Neuronal stem cell (in vitro differentiated cells): Measurements from ENCODE around the gene STAG1.
"Not testable (repeated sequence)": the region's sequence is repeated elsewhere in the genome, so short reads cannot be mapped to it uniquely, and the experiment has no call there.

Experiments
- DNase-seq: peaks from one replicate; pipeline ENCODE4 v3.0.0-alpha.2; 2013; ENCODE audit warnings: low spot score
- H2AFZ ChIP-seq: one replicate; pipeline ENCODE4 v1.6.1; 2013; ENCODE audit warnings: mild to moderate bottlenecking, low read length, inconsistent platforms
- H2AK5ac ChIP-seq: 2 replicates; pipeline ENCODE4 v1.6.1; 2013; ENCODE audit warnings: low read depth, mild to moderate bottlenecking, inconsistent platforms, low read length, moderate library complexity, mixed read lengths
- H2BK120ac ChIP-seq: 2 replicates; pipeline ENCODE4 v1.6.1; 2013; ENCODE audit warnings: low read depth, mild to moderate bottlenecking, inconsistent platforms, low read length, moderate library complexity, mixed read lengths
- H2BK12ac ChIP-seq: one replicate; pipeline ENCODE4 v1.6.1; 2013; ENCODE audit warnings: low read length, inconsistent platforms
- H2BK15ac ChIP-seq: 2 replicates; pipeline ENCODE4 v1.6.1; 2013; ENCODE audit warnings: mild to moderate bottlenecking, low read length, inconsistent platforms, mixed read lengths
- H2BK5ac ChIP-seq: one replicate; pipeline ENCODE4 v1.6.1; 2013; ENCODE audit warnings: inconsistent platforms, mild to moderate bottlenecking, low read length, moderate library complexity
- H3K14ac ChIP-seq: one replicate; pipeline ENCODE4 v1.6.1; 2013; ENCODE audit warnings: low read length, inconsistent platforms
- H3K18ac ChIP-seq: 2 replicates; pipeline ENCODE4 v1.6.1; 2013; ENCODE audit warnings: low read length, inconsistent platforms
- H3K23ac ChIP-seq: 2 replicates; pipeline ENCODE4 v1.6.1; 2013; ENCODE audit warnings: low read depth, mild to moderate bottlenecking, mixed read lengths, low read length, inconsistent platforms; ENCODE audit not compliant: poor library complexity
- H3K27ac ChIP-seq: replicated peaks from 3 replicates; pipeline ENCODE4 v1.5.1; 2013; ENCODE audit warnings: low read length, inconsistent platforms
- H3K27me3 ChIP-seq, 3 experiments: 2 replicates each; pipeline ENCODE4 v1.6.1; 2013; ENCODE audit warnings: low read length in 3 of 3, mild to moderate bottlenecking in 2 of 3, inconsistent platforms in 1 of 3, low read depth in 1 of 3, mixed read lengths in 1 of 3, moderate library complexity in 1 of 3; ENCODE audit not compliant: control insufficient read depth in 3 of 3, insufficient read depth in 3 of 3
- H3K36me3 ChIP-seq, 2 donors: replicated peaks in 1 of 2; 2 replicates each; pipeline ENCODE4 v1.6.1; 2013; ENCODE audit warnings: low read length in 2 of 2; ENCODE audit not compliant: control insufficient read depth in 2 of 2, insufficient read depth in 2 of 2
- H3K4ac ChIP-seq: 2 replicates; pipeline ENCODE4 v1.6.1; 2013; ENCODE audit warnings: inconsistent platforms, mild to moderate bottlenecking, low read length, moderate library complexity
- H3K4me1 ChIP-seq, 2 donors: 1 replicate in 1 of 2; 2 replicates in 1 of 2; pipeline ENCODE4 v1.6.1; 2013; ENCODE audit warnings: low read length in 2 of 2, low read depth in 1 of 2; ENCODE audit not compliant: control insufficient read depth in 2 of 2, insufficient read depth in 1 of 2
- H3K4me2 ChIP-seq: one replicate; pipeline ENCODE4 v1.6.1; 2013; ENCODE audit warnings: mild to moderate bottlenecking, low read length, inconsistent platforms; ENCODE audit not compliant: insufficient read depth, poor library complexity, severe bottlenecking
- H3K4me3 ChIP-seq, 2 donors: 2 replicates each; pipeline ENCODE4 v1.5.1; 2013; ENCODE audit warnings: low read length in 2 of 2, mild to moderate bottlenecking in 2 of 2, inconsistent platforms in 1 of 2, moderate library complexity in 1 of 2
- H3K79me1 ChIP-seq: one replicate; pipeline ENCODE4 v1.6.1; 2013; ENCODE audit warnings: low read depth, mild to moderate bottlenecking, inconsistent platforms, low read length, moderate library complexity
- H3K9ac ChIP-seq: one replicate; pipeline ENCODE4 v1.6.1; 2013; ENCODE audit warnings: mild to moderate bottlenecking, low read depth, low read length, inconsistent platforms; ENCODE audit not compliant: poor library complexity
- H3K9me3 ChIP-seq, 2 donors: replicated peaks in 1 of 2; 2 replicates each; pipeline versions ENCODE3 to v1.6.1; 2013; ENCODE audit warnings: low read length in 2 of 2, mild to moderate bottlenecking in 2 of 2, inconsistent platforms in 1 of 2, low read depth in 1 of 2, mixed read lengths in 1 of 2, moderate library complexity in 1 of 2; ENCODE audit not compliant: control insufficient read depth in 2 of 2, insufficient read depth in 1 of 2
- H4K8ac ChIP-seq: one replicate; pipeline ENCODE4 v1.6.1; 2013; ENCODE audit warnings: low read depth, mild to moderate bottlenecking, inconsistent platforms, low read length, moderate library complexity
- H4K91ac ChIP-seq: one replicate; pipeline ENCODE4 v1.6.1; 2013; ENCODE audit warnings: low read length, low read depth, mild to moderate bottlenecking, inconsistent platforms; ENCODE audit not compliant: poor library complexity
- WGBS, 2 donors: extraction: QIAGEN DNeasy Blood & Tissue Kit; methylation state at CpG; one replicate each; pipeline ENCODE4 v1.1.7; 2013; ENCODE audit warnings: missing lambda C conversion rate in 2 of 2, mixed read lengths in 1 of 2; ENCODE audit not compliant: insufficient read length in 2 of 2, insufficient replicate concordance in 1 of 2; ENCODE audit errors: extremely low coverage in 2 of 2; 5-methylcytosine and 5-hydroxymethylcytosine counted together

The STAG1 gene

GRCh38 chr3:136736950-136737349 lies 15.2 kb downstream of the STAG1 start:
- not testable (repeated sequence) for H3K4me3 ChIP-seq, H3K4ac ChIP-seq, H2BK15ac ChIP-seq, H2AFZ ChIP-seq, H3K9me3 ChIP-seq, H2BK5ac ChIP-seq, H3K23ac ChIP-seq, H3K4me2 ChIP-seq, H4K91ac ChIP-seq, H2BK12ac ChIP-seq, H3K14ac ChIP-seq, H2AK5ac ChIP-seq, H3K9ac ChIP-seq, H3K27me3 ChIP-seq, H3K36me3 ChIP-seq, H4K8ac ChIP-seq, DNase-seq, H2BK120ac ChIP-seq, H3K79me1 ChIP-seq, H3K18ac ChIP-seq
- peak overlapping the region; percentile 11 for H3K27ac ChIP-seq
- no CpG with 5 or more reads among the region's 8 CpGs for WGBS, 2 donors
- H3K4me1 ChIP-seq = peaks cover 0 to 11% of the 10 kb centered on the region in 2 donors

GRCh38 chr3:136735103-136735502 lies 17.1 kb downstream of the STAG1 start:
- Histone ChIP-seq H3K23ac (no peak overlapping the region), H2AFZ (no peak overlapping the region), H2BK5ac (no peak overlapping the region), H3K79me1 (peaks cover 2% of the 10 kb centered on the region), H3K4me3 (no peak overlapping the region), H3K9ac (no peak overlapping the region), H4K8ac (no peak overlapping the region), H2BK12ac (no peak overlapping the region), H2BK15ac (no peak overlapping the region), H3K9me3 (no peaks in the 10 kb centered on the region), H3K4ac (no peak overlapping the region), H3K27me3 (no peaks in the 10 kb centered on the region), H2AK5ac (no peak overlapping the region), H3K18ac (no peak overlapping the region), H3K36me3 (peaks cover 0 to 7% of the 10 kb centered on the region in 2 donors), H3K4me1 (peaks cover 0 to 11% of the 10 kb centered on the region in 2 donors), H3K27ac (no peak overlapping the region), H2BK120ac (no peak overlapping the region), H3K4me2 (no peak overlapping the region), H3K14ac (no peak overlapping the region), H4K91ac (no peak overlapping the region)
- WGBS, 2 donors = no CpG with 5 or more reads among the region's 3 CpGs
- no peak for DNase-seq

- Histone ChIP-seq H2BK5ac (no peak overlapping the region), H3K4ac (no peak overlapping the region), H4K8ac (no peak overlapping the region), H2BK12ac (no peak overlapping the region), H3K27me3 (no peaks in the 10 kb centered on the region), H2BK120ac (no peak overlapping the region), H3K4me2 (no peak overlapping the region), H2AK5ac (no peak overlapping the region), H2AFZ (no peak overlapping the region), H3K9ac (no peak overlapping the region), H3K4me1 (peaks cover 0 to 11% of the 10 kb centered on the region in 2 donors), H3K9me3 (no peaks in the 10 kb centered on the region), H3K36me3 (peaks cover 0 to 7% of the 10 kb centered on the region in 2 donors), H3K27ac (no peak overlapping the region), H3K18ac (no peak overlapping the region), H4K91ac (no peak overlapping the region), H2BK15ac (no peak overlapping the region), H3K14ac (no peak overlapping the region), H3K23ac (no peak overlapping the region), H3K4me3 (no peak overlapping the region), H3K79me1 (peaks cover 2% of the 10 kb centered on the region)
- no CpG with 5 or more reads among the region's 3 CpGs for WGBS, 2 donors
- no peak for DNase-seq
These were observed 17.7 kb downstream of the STAG1 start for GRCh38 chr3:136734382-136735070.

DNA sequence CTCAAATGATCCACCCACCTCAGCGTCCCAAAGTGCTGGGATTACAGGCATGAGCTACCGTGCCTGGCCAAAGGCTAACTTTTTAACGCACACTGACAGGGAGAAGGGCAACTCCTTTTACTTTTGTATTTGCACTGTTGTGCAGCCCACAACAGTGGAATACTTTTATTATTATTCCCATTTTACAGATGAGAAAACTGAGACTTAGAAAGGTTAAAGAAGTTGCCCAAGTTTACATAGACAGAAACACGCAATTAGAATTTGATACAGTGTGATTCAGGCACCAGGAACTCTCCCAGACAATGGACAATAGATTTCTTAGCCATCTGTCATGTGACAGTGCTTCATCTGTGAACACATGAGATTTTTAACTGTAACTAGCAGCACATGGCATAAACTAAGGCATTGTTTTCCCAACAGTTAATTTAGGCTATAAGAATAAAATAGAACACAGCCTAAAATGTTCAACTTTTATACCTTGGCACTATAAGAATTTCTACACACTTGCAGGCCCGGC lies 18.8 kb downstream of the STAG1 start:
- no peak overlapping the region for H3K4me2 ChIP-seq
- H3K23ac ChIP-seq = no peak overlapping the region
- H3K27ac ChIP-seq = no peak overlapping the region
- no peak overlapping the region for H3K4ac ChIP-seq
- no peak overlapping the region for H3K9ac ChIP-seq
- no peak overlapping the region for H3K18ac ChIP-seq
- H2BK15ac ChIP-seq = no peak overlapping the region
- no peak overlapping the region for H3K14ac ChIP-seq
- peaks cover 2% of the 10 kb centered on the region for H3K79me1 ChIP-seq
- H4K8ac ChIP-seq = no peak overlapping the region
- H4K91ac ChIP-seq = no peak overlapping the region
- peaks cover 0 to 7% of the 10 kb centered on the region in 2 donors for H3K36me3 ChIP-seq
- H2BK5ac ChIP-seq = no peak overlapping the region
- no peak overlapping the region for H2BK120ac ChIP-seq
- no peaks in the 10 kb centered on the region for H3K27me3 ChIP-seq
- no peak for DNase-seq
- WGBS, 2 donors = no CpG with 5 or more reads among the region's 5 CpGs
- peaks cover 2 to 11% of the 10 kb centered on the region in 2 donors for H3K4me1 ChIP-seq
- H2AK5ac ChIP-seq = no peak overlapping the region
- no peak overlapping the region for H2BK12ac ChIP-seq
- H3K9me3 ChIP-seq = no peaks in the 10 kb centered on the region
- H2AFZ ChIP-seq = no peak overlapping the region
- no peak overlapping the region for H3K4me3 ChIP-seq
